HG03066 (cell line): ENCODE data around the gene RANBP17.
"Not testable (repeated sequence)": the region's sequence is repeated elsewhere in the genome, so short reads cannot be mapped to it uniquely, and the experiment has no call there.

Experiments used
- ATAC-seq: cut with Tn5 transposase; IDR thresholded peaks from one replicate; pipeline ENCODE4 v1.9.1; 2021; ENCODE audit warnings: low read depth; ENCODE audit not compliant: unreplicated experiment

RANBP17 gene

GRCh38 chr5:170861917-170862766, at the start of gene RANBP17:
RANBP17 (plus strand) TSS chr5:170862018.
- no peak for ATAC-seq

GRCh38 chr5:170813231-170813630, 48.6 kb upstream of the RANBP17 start:
- no peak for ATAC-seq

GRCh38 chr5:170817195-170817594, 44.6 kb upstream of the RANBP17 start:
- no peak for ATAC-seq

- ATAC-seq, result no peak
Measured at GRCh38 chr5:170818232-170818631, 43.6 kb upstream of the RANBP17 start.

GRCh38 chr5:170819824-170820223, 42.0 kb upstream of the RANBP17 start:
- no peak for ATAC-seq

GRCh38 chr5:170821257-170821800, 40.5 kb upstream of the RANBP17 start:
- no peak for ATAC-seq

- no peak for ATAC-seq
Measured at GRCh38 chr5:170826117-170826516, 35.7 kb upstream of the RANBP17 start.

- ATAC-seq, result no peak
Measured at GRCh38 chr5:170832241-170832640, 29.6 kb upstream of the RANBP17 start.

GRCh38 chr5:170833981-170834380, 27.8 kb upstream of the RANBP17 start:
- ATAC-seq, result not testable (repeated sequence)

- ATAC-seq, result no peak
Measured at GRCh38 chr5:170836226-170836625, 25.6 kb upstream of the RANBP17 start.

- no peak for ATAC-seq
Measured at GRCh38 chr5:170843870-170844269, 17.9 kb upstream of the RANBP17 start.

GRCh38 chr5:170844651-170845050, 17.2 kb upstream of the RANBP17 start:
- ATAC-seq, result no peak

GRCh38 chr5:170846416-170846815, 15.4 kb upstream of the RANBP17 start:
- ATAC-seq, result no peak

- no peak for ATAC-seq
Measured at GRCh38 chr5:170846846-170847245, 15.0 kb upstream of the RANBP17 start.

- no peak for ATAC-seq
Measured at GRCh38 chr5:170848033-170848432, 13.8 kb upstream of the RANBP17 start.

GRCh38 chr5:170849374-170849773, 12.4 kb upstream of the RANBP17 start:
- no peak for ATAC-seq

GRCh38 chr5:170854566-170854965, 7.3 kb upstream of the RANBP17 start:
- ATAC-seq, result no peak

GRCh38 chr5:170857066-170857465, 4.8 kb upstream of the RANBP17 start:
- no peak for ATAC-seq

- no peak for ATAC-seq
Measured at GRCh38 chr5:170860415-170860814, 1.4 kb upstream of the RANBP17 start.

GRCh38 chr5:170860818-170861666, 776 bp upstream of the RANBP17 start:
- ATAC-seq, result no peak

GRCh38 chr5:170861667-170861916, 226 bp upstream of the RANBP17 start:
- no peak for ATAC-seq

- ATAC-seq, result no peak
Measured at GRCh38 chr5:170863646-170864045, 1.8 kb downstream of the RANBP17 start.
